GM21390 (cell line): ENCODE results near the gene TMEM161A.
A peak's percentile ranks its signal among the peaks of the same experiment; 100 is the strongest.
"Not testable (repeated sequence)": the region's sequence is repeated elsewhere in the genome, so short reads cannot be mapped to it uniquely, and the experiment has no call there.

Experiments used
- ATAC-seq: cut with Tn5 transposase; IDR thresholded peaks from one replicate; pipeline ENCODE4 v1.9.1; 2021; ENCODE audit not compliant: unreplicated experiment

The TMEM161A gene

GRCh38 chr19:19155495-19156219 lies 17.4 kb upstream of the TMEM161A start:
- ATAC-seq, result peak; percentile 68

GRCh38 chr19:19154768-19155494 lies 16.7 kb upstream of the TMEM161A start:
- no peak for ATAC-seq

- no peak for ATAC-seq
Observed at GRCh38 chr19:19152668-19153384, 14.5 kb upstream of the TMEM161A start.

- ATAC-seq, result no peak
Observed at GRCh38 chr19:19151418-19151817, 13.1 kb upstream of the TMEM161A start.

GRCh38 chr19:19149435-19149834 lies 11.2 kb upstream of the TMEM161A start:
- no peak for ATAC-seq

- not testable (repeated sequence) for ATAC-seq
Observed at GRCh38 chr19:19148504-19148903, 10.2 kb upstream of the TMEM161A start.

GRCh38 chr19:19147344-19147743 lies 9.1 kb upstream of the TMEM161A start:
- ATAC-seq, result no peak

- no peak for ATAC-seq
Observed at GRCh38 chr19:19146865-19147264, 8.6 kb upstream of the TMEM161A start.

- ATAC-seq, result no peak
Observed at GRCh38 chr19:19145684-19146608, 7.7 kb upstream of the TMEM161A start.

GRCh38 chr19:19145281-19145680 lies 7.0 kb upstream of the TMEM161A start:
- ATAC-seq, result no peak

- no peak for ATAC-seq
Observed at GRCh38 chr19:19142347-19142746, 4.1 kb upstream of the TMEM161A start.

- no peak for ATAC-seq
Observed at GRCh38 chr19:19140476-19140875, 2.2 kb upstream of the TMEM161A start.

GRCh38 chr19:19139876-19140229 lies 1.6 kb upstream of the TMEM161A start:
- no peak for ATAC-seq

GRCh38 chr19:19137556-19138108 lies 646 bp downstream of the TMEM161A start:
- no peak for ATAC-seq

GRCh38 chr19:19135713-19136112 lies 2.6 kb downstream of the TMEM161A start:
- ATAC-seq, result not testable (repeated sequence)

GRCh38 chr19:19134687-19135158 lies 3.6 kb downstream of the TMEM161A start:
- no peak for ATAC-seq

GRCh38 chr19:19133985-19134384 lies 4.3 kb downstream of the TMEM161A start:
- no peak for ATAC-seq

- ATAC-seq, result no peak
Observed at GRCh38 chr19:19132912-19133311, 5.4 kb downstream of the TMEM161A start.

GRCh38 chr19:19131989-19132388 lies 6.3 kb downstream of the TMEM161A start:
- ATAC-seq, result no peak

GRCh38 chr19:19126102-19126501 lies 12.2 kb downstream of the TMEM161A start:
- no peak for ATAC-seq
